Endothelial cell of coronary artery (primary cell): Measurements from ENCODE around the gene PPM1B. TPM values are rescaled to one million over a fixed set of nuclear protein-coding genes. Genes with fewer than 3 reads are reported as not detected.

Experiments used
- total RNA-seq: library from RNA; depleted of rRNA; stranded (reverse); fragments of >200 nt; gene quantifications from 2 replicates; pipeline ENCODE4 v1.2.3, GENCODE V29; 2014

PPM1B gene
- 19.7 and 22.0 TPM in 2 replicates for total RNA-seq

DNA sequence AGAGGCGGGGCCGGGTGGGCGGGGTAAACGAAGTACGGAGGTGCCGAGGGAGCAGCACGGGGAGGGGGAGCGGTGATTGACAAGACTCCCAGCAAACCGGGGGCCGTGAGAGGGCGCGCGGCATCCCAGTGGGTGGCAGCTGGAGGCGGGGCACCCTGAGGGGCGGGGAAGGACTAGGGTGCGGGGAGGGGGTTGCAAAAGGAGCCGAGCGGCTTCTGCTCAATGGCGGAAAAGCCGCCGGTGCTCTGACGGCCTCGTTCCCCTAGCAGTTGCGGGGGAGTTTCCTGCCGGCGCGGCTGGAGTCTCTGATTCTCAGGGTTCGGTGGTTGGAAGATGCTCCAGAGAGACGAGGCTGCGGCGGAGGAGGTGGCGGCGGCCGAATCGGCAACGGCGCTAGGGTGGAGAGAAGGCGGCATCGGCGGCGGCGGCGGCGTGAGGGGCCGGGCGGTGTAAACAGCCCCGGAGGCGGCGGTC is at the start of gene PPM1B:
Gene PPM1B (plus strand): TSS at position 195 of the 474 bp plus-strand sequence. CDS start 32,325 bp downstream, outside the sequence.

Other genes with a start within 250 kb of the PPM1B start
- 58.7 and 62.4 TPM in 2 replicates for gene LRPPRC, start 172.9 kb upstream of the PPM1B start, total RNA-seq
- gene SLC3A1, start 106.6 kb downstream of the PPM1B start, total RNA-seq, result not detected in 2 replicates
- gene PREPL, start 192.6 kb downstream of the PPM1B start, total RNA-seq, result 20.1 and 32.6 TPM in 2 replicates
- gene CAMKMT, start 193.1 kb downstream of the PPM1B start, total RNA-seq, result 5.9 and 6.4 TPM in 2 replicates